Measurements from ENCODE around the gene TMEM63B.

DNA sequence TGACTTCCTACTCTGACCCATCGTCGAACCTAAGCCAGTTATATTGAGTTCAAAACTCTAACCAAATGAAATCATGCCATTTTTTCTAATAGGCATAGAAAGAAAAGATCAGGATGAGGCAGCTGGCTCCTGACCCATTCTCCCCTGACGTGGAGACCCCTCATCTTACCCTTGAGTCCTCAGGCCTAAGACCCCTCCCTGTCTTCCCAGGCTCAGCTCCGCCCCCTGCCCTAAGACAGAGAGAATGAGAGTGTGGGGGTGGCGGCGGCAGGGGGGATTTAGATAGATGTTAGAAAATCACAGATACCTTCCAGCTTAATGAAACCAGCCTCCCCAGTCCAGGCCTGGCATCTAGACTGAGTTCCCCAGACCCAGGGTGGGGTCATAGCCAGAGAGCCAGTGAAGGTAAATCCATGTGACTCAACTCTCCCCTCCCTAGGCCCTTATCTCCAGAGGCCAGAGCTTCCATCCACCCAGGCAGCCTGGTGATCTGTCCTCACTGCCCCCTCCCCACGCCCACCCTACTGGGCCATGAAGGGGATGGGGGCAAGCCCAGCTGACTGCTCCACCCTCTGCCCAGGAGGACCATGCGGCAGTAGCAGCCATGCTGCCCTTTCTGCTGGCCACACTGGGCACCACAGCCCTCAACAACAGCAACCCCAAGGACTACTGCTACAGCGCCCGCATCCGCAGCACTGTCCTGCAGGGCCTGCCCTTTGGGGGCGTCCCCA, 6.8 kb downstream of the TMEM63B start:
- TF ChIP-seq KDM1A (IDR thresholded peaks at IDR 0.05; ENCODE audit: low read depth) (no peak), ZSCAN20 (CRISPR knock-in tag; IDR thresholded peaks at IDR 0.05) (no peak), POLR2A (IDR thresholded peaks at IDR 0.05; ENCODE audit: low read length) (no peak), CEBPB (IDR thresholded peaks at IDR 0.05) (no peak), ZNF302 (CRISPR knock-in tag; IDR thresholded peaks at IDR 0.05) (no peak), EP300 (IDR thresholded peaks at IDR 0.05) (no peak), REST (IDR thresholded peaks at IDR 0.05) (no peak), PHF8 (IDR thresholded peaks at IDR 0.05; ENCODE audit: borderline replicate concordance, low read depth) (no peak)
- TF ChIP-seq, protein P1, sequence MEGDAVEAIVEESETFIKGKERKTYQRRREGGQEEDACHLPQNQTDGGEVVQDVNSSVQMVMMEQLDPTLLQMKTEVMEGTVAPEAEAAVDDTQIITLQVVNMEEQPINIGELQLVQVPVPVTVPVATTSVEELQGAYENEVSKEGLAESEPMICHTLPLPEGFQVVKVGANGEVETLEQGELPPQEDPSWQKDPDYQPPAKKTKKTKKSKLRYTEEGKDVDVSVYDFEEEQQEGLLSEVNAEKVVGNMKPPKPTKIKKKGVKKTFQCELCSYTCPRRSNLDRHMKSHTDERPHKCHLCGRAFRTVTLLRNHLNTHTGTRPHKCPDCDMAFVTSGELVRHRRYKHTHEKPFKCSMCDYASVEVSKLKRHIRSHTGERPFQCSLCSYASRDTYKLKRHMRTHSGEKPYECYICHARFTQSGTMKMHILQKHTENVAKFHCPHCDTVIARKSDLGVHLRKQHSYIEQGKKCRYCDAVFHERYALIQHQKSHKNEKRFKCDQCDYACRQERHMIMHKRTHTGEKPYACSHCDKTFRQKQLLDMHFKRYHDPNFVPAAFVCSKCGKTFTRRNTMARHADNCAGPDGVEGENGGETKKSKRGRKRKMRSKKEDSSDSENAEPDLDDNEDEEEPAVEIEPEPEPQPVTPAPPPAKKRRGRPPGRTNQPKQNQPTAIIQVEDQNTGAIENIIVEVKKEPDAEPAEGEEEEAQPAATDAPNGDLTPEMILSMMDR (IDR thresholded peaks at IDR 0.05), result no peak
